H9 (cell line): ENCODE data around the gene EXOC5. TPM values are rescaled to one million over a fixed set of nuclear protein-coding genes. Genes with fewer than 3 reads are reported as not detected.

Experiments
- DNase-seq: peaks from one replicate; pipeline ENCODE4 v3.0.0-alpha.2; 2017
- H2AFZ ChIP-seq: one replicate; pipeline ENCODE4 v1.6.1; 2013; ENCODE audit warnings: mild to moderate bottlenecking, low read length, control low read depth, moderate library complexity
- H2AK5ac ChIP-seq: 2 replicates; pipeline ENCODE4 v1.6.1; 2013; ENCODE audit warnings: low read length, control low read depth, mixed read lengths; ENCODE audit not compliant: insufficient read length
- H2BK120ac ChIP-seq: one replicate; pipeline ENCODE4 v1.6.1; 2013; ENCODE audit warnings: low read depth, mild to moderate bottlenecking, low read length, control low read depth, inconsistent platforms; ENCODE audit not compliant: poor library complexity, severe bottlenecking
- H2BK12ac ChIP-seq: 2 replicates; pipeline ENCODE4 v1.6.1; 2013; ENCODE audit warnings: low read length, control low read depth, mixed read lengths, low read depth; ENCODE audit not compliant: insufficient read length
- H2BK15ac ChIP-seq: 2 replicates; pipeline ENCODE4 v1.6.1; 2013; ENCODE audit warnings: low read depth, low read length, control low read depth
- H2BK20ac ChIP-seq: one replicate; pipeline ENCODE4 v1.6.1; 2013; ENCODE audit warnings: low read depth, mild to moderate bottlenecking, low read length, control low read depth, inconsistent platforms; ENCODE audit not compliant: poor library complexity, severe bottlenecking
- H2BK5ac ChIP-seq: 2 replicates; pipeline ENCODE4 v1.6.1; 2013; ENCODE audit warnings: low read length, control low read depth, mixed read lengths; ENCODE audit not compliant: insufficient read length
- H3K14ac ChIP-seq: 2 replicates; pipeline ENCODE4 v1.6.1; 2013; ENCODE audit warnings: low read length, control low read depth; ENCODE audit not compliant: insufficient read depth
- H3K18ac ChIP-seq: 2 replicates; pipeline ENCODE4 v1.6.1; 2013; ENCODE audit warnings: low read depth, mild to moderate bottlenecking, mixed read lengths, low read length, control low read depth; ENCODE audit not compliant: insufficient read length
- H3K23ac ChIP-seq: 2 replicates; pipeline ENCODE4 v1.6.1; 2013; ENCODE audit warnings: low read length, control low read depth, mixed read lengths, low read depth; ENCODE audit not compliant: insufficient read length
- H3K23me2 ChIP-seq: 2 replicates; pipeline ENCODE4 v1.6.1; 2013; ENCODE audit warnings: low read depth, mild to moderate bottlenecking, mixed read lengths, low read length, control low read depth; ENCODE audit not compliant: insufficient read length, poor library complexity, severe bottlenecking
- H3K27ac ChIP-seq: 2 replicates; pipeline ENCODE4 v1.5.1; 2013; ENCODE audit warnings: low read length, control low read depth, mixed read lengths, low read depth; ENCODE audit not compliant: insufficient read length
- H3K27me3 ChIP-seq: 2 replicates; pipeline ENCODE4 v1.6.1; 2013; ENCODE audit warnings: low read length, control low read depth, inconsistent platforms; ENCODE audit not compliant: insufficient read depth
- H3K4ac ChIP-seq: 2 replicates; pipeline ENCODE4 v1.6.1; 2013; ENCODE audit warnings: low read depth, mild to moderate bottlenecking, control low read depth, inconsistent platforms, low read length, moderate library complexity
- H3K4me1 ChIP-seq: 2 replicates; pipeline ENCODE4 v1.6.1; 2013; ENCODE audit warnings: low read length, control low read depth, inconsistent platforms; ENCODE audit not compliant: insufficient read depth
- H3K4me2 ChIP-seq: 2 replicates; pipeline ENCODE4 v1.6.1; 2013; ENCODE audit warnings: low read length, control low read depth, mixed read lengths; ENCODE audit not compliant: insufficient read length, insufficient read depth
- H3K56ac ChIP-seq: 2 replicates; pipeline ENCODE4 v1.6.1; 2013; ENCODE audit warnings: low read depth, mild to moderate bottlenecking, mixed read lengths, low read length, control low read depth; ENCODE audit not compliant: insufficient read length
- H3K79me1 ChIP-seq: 2 replicates; pipeline ENCODE4 v1.6.1; 2013; ENCODE audit warnings: low read depth, mild to moderate bottlenecking, moderate library complexity, low read length, control low read depth, inconsistent platforms; ENCODE audit not compliant: insufficient read depth, poor library complexity, severe bottlenecking
- H3K79me2 ChIP-seq: 2 replicates; pipeline ENCODE4 v1.6.1; 2013; ENCODE audit warnings: low read length, control low read depth, inconsistent platforms; ENCODE audit not compliant: insufficient read depth
- H3K9ac ChIP-seq: 2 replicates; pipeline ENCODE4 v1.6.1; 2013; ENCODE audit warnings: low read length, control low read depth, mixed read lengths; ENCODE audit not compliant: insufficient read length; ENCODE audit errors: extremely low read depth
- H3K9me3 ChIP-seq: one replicate; pipeline ENCODE4 v1.6.1; 2013; ENCODE audit warnings: low read depth, low read length, inconsistent platforms; ENCODE audit not compliant: control insufficient read depth
- H3T11ph ChIP-seq: one replicate; pipeline ENCODE4 v1.6.1; 2013; ENCODE audit warnings: mild to moderate bottlenecking, low read length, control low read depth, inconsistent platforms
- H4K20me1 ChIP-seq: one replicate; pipeline ENCODE4 v1.6.1; 2013; ENCODE audit not compliant: control insufficient read depth, insufficient read length, insufficient read depth
- H4K5ac ChIP-seq: 2 replicates; pipeline ENCODE4 v1.6.1; 2013; ENCODE audit warnings: low read depth, mild to moderate bottlenecking, mixed read lengths, low read length, control low read depth; ENCODE audit not compliant: insufficient read length
- H4K8ac ChIP-seq: replicated peaks from 2 replicates; pipeline ENCODE4 v1.6.1; 2013; ENCODE audit warnings: low read length, control low read depth, mixed read lengths, low read depth; ENCODE audit not compliant: insufficient read length
- H4K91ac ChIP-seq: 2 replicates; pipeline ENCODE4 v1.6.1; 2013; ENCODE audit warnings: low read depth, mild to moderate bottlenecking, moderate library complexity, mixed read lengths, low read length, control low read depth; ENCODE audit not compliant: insufficient read length
- H3K27ac Mint-ChIP-seq, 3 experiments: 2 replicates in 2 of 3; 3 replicates in 1 of 3; pipeline ENCODE4 v1.8.0; 2020 to 2021; ENCODE audit warnings: mixed read lengths in 3 of 3, mild to moderate bottlenecking in 1 of 3, moderate library complexity in 1 of 3
- H3K27me3 Mint-ChIP-seq: 2 replicates; pipeline ENCODE4 v1.8.0; 2021; ENCODE audit warnings: low read depth, mild to moderate bottlenecking, moderate library complexity, mixed read lengths
- H3K36me3 Mint-ChIP-seq, 3 experiments: 2 replicates in 2 of 3; 3 replicates in 1 of 3; pipeline ENCODE4 v1.8.0; 2020 to 2021; ENCODE audit warnings: low read depth in 3 of 3, mixed read lengths in 3 of 3; ENCODE audit not compliant: insufficient read depth in 1 of 3
- H3K4me1 Mint-ChIP-seq, 2 experiments: 2 replicates each; pipeline ENCODE4 v1.8.0; 2020; ENCODE audit warnings: mixed read lengths in 2 of 2
- H3K4me3 Mint-ChIP-seq, 2 experiments: 2 replicates in 1 of 2; 3 replicates in 1 of 2; pipeline ENCODE4 v1.8.0; 2020 to 2021; ENCODE audit warnings: mild to moderate bottlenecking in 2 of 2, mixed read lengths in 2 of 2, moderate library complexity in 1 of 2
- H3K9me3 Mint-ChIP-seq, 2 experiments: 2 replicates in 1 of 2; 3 replicates in 1 of 2; pipeline ENCODE4 v1.8.0; 2020; ENCODE audit warnings: mild to moderate bottlenecking in 2 of 2, mixed read lengths in 2 of 2, moderate library complexity in 1 of 2
- WGBS: extraction: QIAGEN DNeasy Blood & Tissue Kit; methylation state at CpG from one replicate; pipeline ENCODE4 v1.1.7; 2013; ENCODE audit warnings: missing lambda C conversion rate, low lambda C conversion rate, mixed read lengths; ENCODE audit not compliant: insufficient read length; ENCODE audit errors: extremely low coverage; 5-methylcytosine and 5-hydroxymethylcytosine counted together
- total RNA-seq: library from RNA; stranded (reverse); gene quantifications from 2 replicates; pipeline ENCODE4 v1.2.1, GENCODE V29; 2021
- TF ChIP-seq, protein P1 (sequence below): fragments of 200-600 bp; sonication (generic); conservative IDR thresholded peaks from 3 replicates; pipeline ENCODE4 v1.8.0; 2021; ENCODE audit warnings: antibody characterized with exemption, mild to moderate bottlenecking

Gene EXOC5
- total RNA-seq, 1 experiment from 2014 or later = 92.9 TPM

DNA sequence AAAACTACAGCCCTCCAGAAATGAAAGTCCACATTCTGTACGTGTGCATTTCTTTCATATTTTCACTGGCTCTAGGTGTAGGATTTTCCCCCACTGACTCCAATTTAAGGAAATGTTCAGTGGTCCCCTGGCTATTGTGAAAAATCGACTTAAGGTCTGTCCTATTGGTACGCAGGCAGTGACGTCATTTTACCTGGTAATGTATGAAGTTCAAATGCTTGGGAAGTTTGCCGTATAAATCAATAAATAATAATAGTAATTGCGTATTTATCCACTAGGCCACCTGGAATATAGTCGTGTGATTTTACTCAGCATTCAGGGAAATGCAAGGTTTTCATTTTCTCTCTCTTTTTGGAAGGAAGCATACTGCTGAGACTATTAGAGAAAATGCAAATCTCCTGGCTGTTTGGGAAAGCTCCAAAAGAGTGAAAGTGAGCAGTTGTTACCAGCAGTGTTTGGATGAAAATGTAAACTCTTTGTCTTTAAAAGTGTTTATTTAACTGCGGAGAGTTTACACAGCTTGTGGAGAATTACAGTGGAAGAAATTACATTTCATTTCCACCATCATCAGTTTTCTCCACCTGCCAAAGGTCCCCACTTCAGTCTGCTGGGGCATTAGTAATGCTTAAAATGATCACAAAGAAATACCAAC is 107.0 kb downstream of the EXOC5 start:
- no peak overlapping the region for H3K9ac ChIP-seq
- DNase-seq = no peak
- no peak overlapping the region for H2BK15ac ChIP-seq
- H3K79me2 ChIP-seq = no peaks in the 10 kb centered on the region
- no peaks in the 10 kb centered on the region; the same call in 1 of the 2 replicates for H3K4me1 ChIP-seq
- TF ChIP-seq, protein P1, sequence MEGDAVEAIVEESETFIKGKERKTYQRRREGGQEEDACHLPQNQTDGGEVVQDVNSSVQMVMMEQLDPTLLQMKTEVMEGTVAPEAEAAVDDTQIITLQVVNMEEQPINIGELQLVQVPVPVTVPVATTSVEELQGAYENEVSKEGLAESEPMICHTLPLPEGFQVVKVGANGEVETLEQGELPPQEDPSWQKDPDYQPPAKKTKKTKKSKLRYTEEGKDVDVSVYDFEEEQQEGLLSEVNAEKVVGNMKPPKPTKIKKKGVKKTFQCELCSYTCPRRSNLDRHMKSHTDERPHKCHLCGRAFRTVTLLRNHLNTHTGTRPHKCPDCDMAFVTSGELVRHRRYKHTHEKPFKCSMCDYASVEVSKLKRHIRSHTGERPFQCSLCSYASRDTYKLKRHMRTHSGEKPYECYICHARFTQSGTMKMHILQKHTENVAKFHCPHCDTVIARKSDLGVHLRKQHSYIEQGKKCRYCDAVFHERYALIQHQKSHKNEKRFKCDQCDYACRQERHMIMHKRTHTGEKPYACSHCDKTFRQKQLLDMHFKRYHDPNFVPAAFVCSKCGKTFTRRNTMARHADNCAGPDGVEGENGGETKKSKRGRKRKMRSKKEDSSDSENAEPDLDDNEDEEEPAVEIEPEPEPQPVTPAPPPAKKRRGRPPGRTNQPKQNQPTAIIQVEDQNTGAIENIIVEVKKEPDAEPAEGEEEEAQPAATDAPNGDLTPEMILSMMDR = no peak
- no peaks in the 10 kb centered on the region for H3K79me1 ChIP-seq
- H3K18ac ChIP-seq = no peak overlapping the region
- no peak overlapping the region for H4K8ac ChIP-seq
- H4K91ac ChIP-seq = no peak overlapping the region
- H3K9me3 ChIP-seq = no peaks in the 10 kb centered on the region
- Mint-ChIP-seq H3K4me3 (no peak overlapping the region), H3K27ac (no peak overlapping the region), H3K27me3 (peaks cover 2% of the 10 kb centered on the region; the same call in 1 of the 2 replicates), H3K36me3 (no peaks in the 10 kb centered on the region), H3K9me3 (no peaks in the 10 kb centered on the region), H3K4me1 (peaks cover 18 to 21% of the 10 kb centered on the region in 2 experiments)
- WGBS = no CpG with 5 or more reads among the region's 8 CpGs
- H4K5ac ChIP-seq = no peak overlapping the region
- H3K4ac ChIP-seq = no peak overlapping the region
- no peak overlapping the region for H3T11ph ChIP-seq
- H2BK12ac ChIP-seq = no peak overlapping the region
- H3K4me2 ChIP-seq = no peak overlapping the region
- H2AFZ ChIP-seq = no peak overlapping the region
- H2BK120ac ChIP-seq = no peak overlapping the region
- H3K27me3 ChIP-seq = no peaks in the 10 kb centered on the region
- no peak overlapping the region for H2BK5ac ChIP-seq
- no peak overlapping the region for H2AK5ac ChIP-seq
- no peak overlapping the region for H3K56ac ChIP-seq
- H3K27ac ChIP-seq = no peak overlapping the region
- H3K14ac ChIP-seq = no peak overlapping the region
- H3K23me2 ChIP-seq = no peaks in the 10 kb centered on the region
- H3K23ac ChIP-seq = no peak overlapping the region
- H4K20me1 ChIP-seq = no peaks in the 10 kb centered on the region
- H2BK20ac ChIP-seq = no peak overlapping the region
